Mucosa of rectum (tissue), 2 donors: ENCODE data around the gene ZNF385B.
A peak's percentile ranks its signal among the peaks of the same experiment; 100 is the strongest.

Source experiments
- H3K27ac ChIP-seq, 2 donors: one replicate each; pipeline ENCODE4 v1.7.0; 2013; ENCODE audit warnings: inconsistent platforms in 2 of 2, low read depth in 2 of 2, low read length in 2 of 2
- H3K27me3 ChIP-seq, 2 donors: one replicate each; pipeline ENCODE4 v1.7.0; 2013; ENCODE audit warnings: low read length in 2 of 2; ENCODE audit not compliant: control insufficient read depth in 2 of 2, insufficient read depth in 2 of 2
- H3K36me3 ChIP-seq, 2 donors: one replicate each; pipeline ENCODE4 v1.7.0; 2013; ENCODE audit warnings: low read length in 2 of 2; ENCODE audit not compliant: control insufficient read depth in 2 of 2, insufficient read depth in 2 of 2
- H3K4me1 ChIP-seq, 2 donors: one replicate each; pipeline ENCODE4 v1.7.0; 2013; ENCODE audit warnings: low read length in 2 of 2, mild to moderate bottlenecking in 1 of 2; ENCODE audit not compliant: control insufficient read depth in 2 of 2, insufficient read depth in 2 of 2
- H3K4me3 ChIP-seq, 2 donors: one replicate each; pipeline ENCODE4 v1.7.0; 2013; ENCODE audit warnings: low read length in 2 of 2
- H3K9ac ChIP-seq, 2 donors: one replicate each; pipeline ENCODE4 v1.7.0; 2013; ENCODE audit warnings: low read length in 2 of 2, low read depth in 1 of 2, mild to moderate bottlenecking in 1 of 2
- H3K9me3 ChIP-seq, 2 donors: one replicate each; pipeline ENCODE4 v1.7.0; 2013; ENCODE audit warnings: low read length in 2 of 2; ENCODE audit not compliant: control insufficient read depth in 2 of 2
- donor health status: healthy.
- donor health status: Normal muscosa, but diverticular disease.

The ZNF385B gene

DNA sequence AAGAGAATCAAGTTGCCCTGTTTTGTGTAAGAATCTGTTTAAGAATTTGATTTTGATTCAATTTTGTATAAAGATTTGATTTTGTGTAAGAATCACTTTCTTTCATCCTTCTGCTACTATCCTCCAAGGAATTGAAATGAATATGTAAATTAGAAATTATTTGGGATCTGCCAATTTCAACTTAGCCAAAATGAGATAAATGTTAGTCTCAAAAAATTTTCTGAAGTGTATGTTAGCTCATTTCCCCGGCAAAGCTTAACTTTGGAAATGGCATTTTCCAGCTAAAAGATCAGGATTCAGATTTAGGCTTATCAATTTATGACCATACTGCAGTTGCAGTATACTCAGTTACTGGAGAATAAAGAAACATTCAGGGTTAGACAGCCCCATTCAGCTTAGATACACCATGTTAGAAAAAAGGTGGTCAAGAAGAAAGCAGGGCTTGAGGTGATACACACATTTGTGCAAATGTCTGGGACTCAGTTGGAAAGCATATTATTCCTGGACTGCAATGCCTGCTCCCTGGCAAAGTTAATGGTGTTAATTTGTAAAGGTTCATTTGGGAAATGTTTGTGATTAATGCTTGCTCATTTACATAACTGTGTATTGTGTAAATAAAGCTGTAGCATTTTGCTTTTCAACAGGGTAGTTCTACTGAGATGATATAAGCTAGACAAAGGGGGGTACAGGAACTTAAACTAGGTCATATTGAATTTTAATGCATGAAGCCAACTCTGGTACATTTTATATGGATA lies 349.0 kb downstream of the ZNF385B start:
- Histone ChIP-seq H3K36me3 (no peaks in the 10 kb centered on the region), H3K27me3 (no peaks in the 10 kb centered on the region), H3K27ac (no peak overlapping the region), H3K4me1 (no peaks in the 10 kb centered on the region), H3K9me3 (no peaks in the 10 kb centered on the region), H3K4me3 (no peak overlapping the region), H3K9ac (no peak overlapping the region)

- H3K4me3 ChIP-seq: no peak overlapping the region
- H3K27me3 ChIP-seq: no peaks in the 10 kb centered on the region
- no peaks in the 10 kb centered on the region for H3K9me3 ChIP-seq
- H3K4me1 ChIP-seq: no peaks in the 10 kb centered on the region
- no peaks in the 10 kb centered on the region for H3K36me3 ChIP-seq
- no peak overlapping the region for H3K27ac ChIP-seq
- no peak overlapping the region for H3K9ac ChIP-seq
Measured at GRCh38 chr2:179511105-179511789, 350.2 kb downstream of the ZNF385B start.

DNA sequence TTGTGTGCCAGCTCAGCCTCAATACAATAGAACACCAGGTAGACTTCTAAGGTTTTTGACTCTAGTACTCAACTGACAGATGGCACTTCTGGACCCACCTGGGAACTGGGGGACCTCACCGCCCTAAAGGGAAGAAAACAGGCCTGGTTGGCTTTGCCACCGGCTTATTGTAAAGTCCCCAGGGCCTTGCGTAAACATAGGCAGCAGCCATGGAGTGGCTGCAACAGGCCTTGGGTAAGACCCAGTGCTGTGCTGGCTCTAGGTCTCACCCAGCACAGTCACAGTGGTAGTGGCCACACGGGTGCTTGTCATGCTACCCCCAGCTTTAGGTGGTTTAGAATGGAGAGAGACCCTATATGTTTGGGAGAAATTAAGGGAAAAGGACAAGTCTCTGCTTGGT lies 366.1 kb downstream of the ZNF385B start:
- H3K4me3 ChIP-seq: no peak overlapping the region
- no peak overlapping the region for H3K27ac ChIP-seq
- H3K4me1 ChIP-seq: no peaks in the 10 kb centered on the region
- H3K9me3 ChIP-seq: no peaks in the 10 kb centered on the region
- H3K36me3 ChIP-seq: no peaks in the 10 kb centered on the region
- no peaks in the 10 kb centered on the region for H3K27me3 ChIP-seq
- no peak overlapping the region for H3K9ac ChIP-seq

DNA sequence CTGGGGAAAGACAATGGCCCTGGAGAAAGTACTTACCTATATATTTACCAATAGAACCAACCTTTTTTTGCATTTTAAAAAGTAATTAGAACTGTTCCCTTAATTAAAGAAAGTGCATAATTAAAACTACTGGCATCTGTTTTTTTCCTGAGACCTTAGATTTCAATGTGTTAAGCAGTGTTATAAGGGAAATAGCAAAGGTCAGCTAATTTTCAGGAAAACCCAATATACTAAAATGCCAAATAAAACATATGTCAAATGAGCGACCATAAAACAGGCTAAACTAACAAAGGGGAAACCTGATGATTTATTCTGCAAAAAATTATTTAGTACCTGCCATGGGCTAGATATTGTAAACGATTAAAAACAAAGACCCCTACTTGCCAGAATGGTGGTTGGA lies 372.8 kb downstream of the ZNF385B start:
- H3K9me3 ChIP-seq: no peaks in the 10 kb centered on the region
- H3K36me3 ChIP-seq: no peaks in the 10 kb centered on the region
- no peak overlapping the region for H3K9ac ChIP-seq
- peaks cover 3 to 12% of the 10 kb centered on the region in 2 donors for H3K4me1 ChIP-seq
- no peak overlapping the region for H3K4me3 ChIP-seq
- no peaks in the 10 kb centered on the region for H3K27me3 ChIP-seq
- no peak overlapping the region for H3K27ac ChIP-seq

DNA sequence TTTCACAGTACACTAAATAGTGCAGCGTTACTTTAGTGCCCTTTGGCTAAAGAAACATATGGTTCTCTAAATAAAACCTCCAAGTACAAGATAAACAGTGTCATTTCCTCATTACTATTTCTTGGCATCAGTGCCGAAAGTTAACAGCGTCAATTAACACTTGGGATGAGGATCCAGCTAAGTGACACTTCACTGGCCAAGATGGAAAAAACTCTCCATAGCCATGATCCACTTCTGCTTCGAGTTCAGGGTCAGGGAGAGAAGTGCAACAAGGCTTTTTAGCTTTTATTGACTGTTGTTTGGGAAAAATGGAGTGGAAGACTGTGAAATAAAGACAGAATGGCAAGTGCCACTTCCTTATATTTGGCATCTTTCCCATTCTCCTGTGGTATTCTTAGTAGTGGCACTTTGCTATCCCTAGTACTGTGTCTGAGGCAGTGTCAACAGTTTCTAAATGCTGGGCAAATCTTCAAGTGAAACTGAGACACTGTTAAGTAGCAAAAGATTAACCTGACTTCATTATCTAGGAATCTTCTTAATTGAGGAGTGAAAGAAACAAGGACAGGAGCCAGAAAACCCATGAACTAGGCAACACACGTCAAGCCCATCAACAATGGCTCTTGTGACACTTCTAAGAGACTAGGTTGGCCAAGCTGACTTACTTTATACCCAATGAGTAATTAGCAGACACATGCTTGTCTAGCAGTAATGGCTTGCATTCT lies 374.2 kb downstream of the ZNF385B start:
- Histone ChIP-seq H3K4me3 (no peak overlapping the region), H3K4me1 (peaks cover 3 to 12% of the 10 kb centered on the region in 2 donors), H3K27me3 (no peaks in the 10 kb centered on the region), H3K9me3 (no peaks in the 10 kb centered on the region), H3K36me3 (no peaks in the 10 kb centered on the region), H3K9ac (no peak overlapping the region), H3K27ac (peak overlapping the region in 1 of 2 donors; percentile 16)

GRCh38 chr2:179483131-179483530 lies 378.3 kb downstream of the ZNF385B start:
- no peaks in the 10 kb centered on the region for H3K9me3 ChIP-seq
- peaks cover 3 to 12% of the 10 kb centered on the region in 2 donors for H3K4me1 ChIP-seq

DNA sequence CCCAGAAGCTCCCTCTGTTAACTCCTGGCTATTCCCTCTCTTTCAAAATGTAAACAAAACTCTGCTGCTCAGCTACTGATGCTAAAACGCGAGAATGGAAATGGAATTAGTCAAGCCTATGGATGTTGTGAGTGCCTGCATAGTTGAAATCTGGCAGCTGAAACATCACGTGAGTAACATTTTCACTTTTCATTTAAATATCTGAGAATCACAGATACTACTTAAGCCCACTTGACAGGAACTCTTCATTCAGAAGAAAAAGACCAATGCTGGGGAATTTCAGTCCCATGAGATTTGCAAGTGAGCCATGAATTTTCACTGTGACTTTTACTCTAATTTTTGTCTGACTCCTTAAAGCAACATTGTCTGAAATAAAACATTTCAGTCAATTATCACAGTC lies 381.5 kb downstream of the ZNF385B start:
- Histone ChIP-seq H3K27ac (no peak overlapping the region), H3K9ac (no peak overlapping the region), H3K27me3 (no peaks in the 10 kb centered on the region), H3K9me3 (no peaks in the 10 kb centered on the region), H3K4me1 (no peaks in the 10 kb centered on the region), H3K36me3 (no peaks in the 10 kb centered on the region), H3K4me3 (no peak overlapping the region)

More at GRCh38 chr2:179483131-179483530, 378.3 kb downstream of the ZNF385B start:
- Histone ChIP-seq H3K4me3 (no peak overlapping the region), H3K27me3 (no peaks in the 10 kb centered on the region), H3K9ac (no peak overlapping the region), H3K27ac (no peak overlapping the region), H3K36me3 (no peaks in the 10 kb centered on the region)

DNA sequence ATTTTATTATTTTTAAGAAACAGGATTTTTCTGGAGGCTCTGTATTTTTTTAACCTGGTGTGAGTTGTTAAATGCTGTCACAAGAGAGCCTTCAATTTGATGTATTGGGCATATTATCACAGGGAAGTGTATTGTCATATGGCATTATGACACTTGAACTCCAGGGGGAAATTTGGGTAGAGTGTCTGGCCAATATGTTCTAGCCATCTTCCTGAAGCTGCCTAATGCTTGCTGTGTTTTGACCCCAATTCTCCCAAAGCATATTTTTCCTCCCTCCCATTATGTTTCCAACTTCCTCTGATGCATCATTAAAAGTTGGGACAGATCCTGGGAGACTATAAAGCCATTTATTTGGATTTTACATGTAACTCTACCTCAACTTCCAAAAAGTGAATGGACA lies 382.6 kb downstream of the ZNF385B start:
- Histone ChIP-seq H3K4me3 (no peak overlapping the region), H3K9me3 (no peaks in the 10 kb centered on the region), H3K9ac (no peak overlapping the region), H3K27me3 (no peaks in the 10 kb centered on the region), H3K4me1 (no peaks in the 10 kb centered on the region), H3K36me3 (no peaks in the 10 kb centered on the region), H3K27ac (no peak overlapping the region)

DNA sequence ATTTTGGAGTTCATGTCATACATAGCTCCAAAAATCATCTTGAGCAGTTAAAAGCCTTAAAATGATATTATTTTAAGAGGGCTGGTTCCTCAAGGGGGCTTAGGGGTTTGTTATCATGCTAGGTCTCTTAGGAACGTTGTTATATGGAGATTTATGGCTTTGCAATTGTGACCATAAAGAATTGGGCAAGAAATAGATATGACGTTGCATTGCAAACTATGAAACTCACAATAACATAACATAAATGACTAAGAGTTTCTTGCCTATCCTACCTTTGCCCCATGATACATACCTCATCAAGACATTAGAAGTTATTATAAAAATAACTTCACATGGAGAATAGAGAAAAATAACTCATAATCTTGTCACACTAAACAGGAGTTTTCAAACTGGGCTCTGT lies 390.4 kb downstream of the ZNF385B start:
- Histone ChIP-seq H3K27me3 (no peaks in the 10 kb centered on the region), H3K9ac (no peak overlapping the region), H3K27ac (no peak overlapping the region), H3K9me3 (no peaks in the 10 kb centered on the region), H3K4me1 (no peaks in the 10 kb centered on the region), H3K36me3 (no peaks in the 10 kb centered on the region), H3K4me3 (no peak overlapping the region)

DNA sequence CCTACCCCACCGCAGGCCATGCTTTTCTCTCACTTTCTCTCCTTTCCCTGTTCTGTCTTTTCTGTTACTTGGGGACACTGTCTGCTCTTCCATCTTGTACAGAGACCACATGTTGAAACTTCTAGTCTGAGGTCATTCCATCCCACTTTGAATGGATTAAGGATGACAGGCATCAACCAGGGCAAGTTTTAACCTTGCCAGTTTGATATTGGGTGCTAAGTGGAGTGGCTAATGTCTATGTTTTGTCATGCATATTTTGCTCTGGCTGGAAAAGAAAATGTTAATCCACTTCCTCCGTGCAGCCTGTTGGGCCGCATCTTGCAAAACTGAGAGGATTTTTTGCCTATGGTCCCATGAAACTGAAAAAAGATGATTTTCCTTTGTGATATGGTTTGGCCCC lies 391.3 kb downstream of the ZNF385B start:
- H3K4me3 ChIP-seq: no peak overlapping the region
- no peak overlapping the region for H3K9ac ChIP-seq
- H3K27ac ChIP-seq: no peak overlapping the region
- no peaks in the 10 kb centered on the region for H3K9me3 ChIP-seq
- no peaks in the 10 kb centered on the region for H3K27me3 ChIP-seq
- H3K4me1 ChIP-seq: no peaks in the 10 kb centered on the region
- H3K36me3 ChIP-seq: no peaks in the 10 kb centered on the region
